ENCODE measurements around the gene RPL9.

RPL9 gene

GRCh38 chr4:39494354-39494753, 35.6 kb upstream of the RPL9 start:
- no peak overlapping the region for H3K27ac ChIP-seq
- H3K36me3 ChIP-seq (ENCODE audit: insufficient read depth), result no peaks in the 10 kb centered on the region
- no peak for TF ChIP-seq CTCF (conservative IDR thresholded peaks at IDR 0.05; ENCODE audit: low read depth, low read length)
- H3K79me2 ChIP-seq (ENCODE audit: insufficient read depth, low read depth), result no peaks in the 10 kb centered on the region
- H3K4me3 ChIP-seq (IDR thresholded peaks at IDR 0.05; ENCODE audit: insufficient read depth, low read depth, low read length), result no peak overlapping the region
- no peak overlapping the region for H3K9ac ChIP-seq
- no peaks in the 10 kb centered on the region for H4K20me1 ChIP-seq (ENCODE audit: insufficient read depth)
- H3K4me2 ChIP-seq, result no peak overlapping the region
- no peaks in the 10 kb centered on the region for H3K4me1 ChIP-seq (ENCODE audit: low read depth, poor library complexity, severe bottlenecking)
- H3K27me3 ChIP-seq (ENCODE audit: insufficient read depth, low read depth), result no peaks in the 10 kb centered on the region
- no peak overlapping the region for H2AFZ ChIP-seq (ENCODE audit: low read depth)

- Histone ChIP-seq H3K4me1 (ENCODE audit: low read depth, poor library complexity, severe bottlenecking) (no peaks in the 10 kb centered on the region), H3K4me2 (no peak overlapping the region), H3K27me3 (ENCODE audit: insufficient read depth, low read depth) (no peaks in the 10 kb centered on the region), H3K27ac (no peak overlapping the region), H4K20me1 (ENCODE audit: insufficient read depth) (no peaks in the 10 kb centered on the region), H3K79me2 (ENCODE audit: insufficient read depth, low read depth) (no peaks in the 10 kb centered on the region), H3K36me3 (ENCODE audit: insufficient read depth) (no peaks in the 10 kb centered on the region), H3K9ac (no peak overlapping the region), H3K4me3 (IDR thresholded peaks at IDR 0.05; ENCODE audit: insufficient read depth, low read depth, low read length) (no peak overlapping the region), H2AFZ (ENCODE audit: low read depth) (no peak overlapping the region)
- no peak for TF ChIP-seq CTCF (conservative IDR thresholded peaks at IDR 0.05; ENCODE audit: low read depth, low read length)
These were observed 31.6 kb upstream of the RPL9 start for GRCh38 chr4:39490322-39490721.

- no peaks in the 10 kb centered on the region for H3K4me1 ChIP-seq (ENCODE audit: low read depth, poor library complexity, severe bottlenecking)
- H3K27me3 ChIP-seq (ENCODE audit: insufficient read depth, low read depth), result no peaks in the 10 kb centered on the region
- H3K9ac ChIP-seq, result no peak overlapping the region
- H4K20me1 ChIP-seq (ENCODE audit: insufficient read depth), result no peaks in the 10 kb centered on the region
- no peaks in the 10 kb centered on the region for H3K36me3 ChIP-seq (ENCODE audit: insufficient read depth)
- no peaks in the 10 kb centered on the region for H3K79me2 ChIP-seq (ENCODE audit: insufficient read depth, low read depth)
- H2AFZ ChIP-seq (ENCODE audit: low read depth), result no peak overlapping the region
- H3K27ac ChIP-seq, result no peak overlapping the region
- H3K4me3 ChIP-seq (IDR thresholded peaks at IDR 0.05; ENCODE audit: insufficient read depth, low read depth, low read length), result no peak overlapping the region
- no peak for TF ChIP-seq CTCF (conservative IDR thresholded peaks at IDR 0.05; ENCODE audit: low read depth, low read length)
- no peak overlapping the region for H3K4me2 ChIP-seq
These were observed 27.6 kb upstream of the RPL9 start for GRCh38 chr4:39486221-39486804.

- no peak overlapping the region for H3K4me3 ChIP-seq (IDR thresholded peaks at IDR 0.05; ENCODE audit: insufficient read depth, low read depth, low read length)
- no peaks in the 10 kb centered on the region for H4K20me1 ChIP-seq (ENCODE audit: insufficient read depth)
- no peak overlapping the region for H3K27ac ChIP-seq
- no peak overlapping the region for H3K4me2 ChIP-seq
- no peaks in the 10 kb centered on the region for H3K4me1 ChIP-seq (ENCODE audit: low read depth, poor library complexity, severe bottlenecking)
- no peaks in the 10 kb centered on the region for H3K79me2 ChIP-seq (ENCODE audit: insufficient read depth, low read depth)
- no peaks in the 10 kb centered on the region for H3K27me3 ChIP-seq (ENCODE audit: insufficient read depth, low read depth)
- H2AFZ ChIP-seq (ENCODE audit: low read depth), result no peak overlapping the region
- H3K36me3 ChIP-seq (ENCODE audit: insufficient read depth), result no peaks in the 10 kb centered on the region
- H3K9ac ChIP-seq, result no peak overlapping the region
- no peak for TF ChIP-seq CTCF (conservative IDR thresholded peaks at IDR 0.05; ENCODE audit: low read depth, low read length)
These were observed 26.0 kb upstream of the RPL9 start for GRCh38 chr4:39484582-39485272.

Data from KMS-11 (cell line).